Sigmoid colon (tissue), 7 donors: Measurements from ENCODE around the gene PLGRKT. TPM values are rescaled to one million over a fixed set of nuclear protein-coding genes. Genes with fewer than 3 reads are reported as not detected.

ENCODE experiments used
- DNase-seq: peaks from one replicate; pipeline ENCODE4 v3.0.0-alpha.2; 2019
- H3K27ac ChIP-seq, 4 donors: fragments of 200-600 bp; sonication (generic); one replicate each; pipeline ENCODE4 v1.5.1; 2016 to 2019; ENCODE audit warnings: mild to moderate bottlenecking in 1 of 4
- H3K27me3 ChIP-seq, 3 donors: fragments of 200-600 bp; sonication (generic); one replicate each; pipeline ENCODE4 v1.5.1; 2019; ENCODE audit warnings: mild to moderate bottlenecking in 1 of 3
- H3K36me3 ChIP-seq, 4 donors: fragments of 200-600 bp; sonication (generic); one replicate each; pipeline ENCODE4 v1.5.1; 2016 to 2019
- H3K4me1 ChIP-seq, 4 donors: fragments of 200-600 bp; sonication (generic); one replicate each; pipeline ENCODE4 v1.5.1; 2017 to 2019
- H3K4me3 ChIP-seq, 4 donors: fragments of 200-600 bp; sonication (generic); one replicate each; pipeline ENCODE4 v1.5.1; 2017 to 2019; ENCODE audit warnings: mild to moderate bottlenecking in 2 of 4, moderate library complexity in 1 of 4
- H3K9me3 ChIP-seq, 4 donors: fragments of 200-600 bp in 3 of 4; sonication (generic) in 3 of 4; one replicate each; pipeline versions ENCODE4 v1.5.1 to v1.6.1; 2013 to 2019
- CTCF ChIP-seq, 4 experiments: fragments of 450-650 bp in 3 of 4; fragments of 200-600 bp in 1 of 4; IDR thresholded peaks; one replicate each; pipeline ENCODE4 v1.5.1; 2016 to 2019; ENCODE audit warnings: antibody characterized with exemption in 4 of 4, mild to moderate bottlenecking in 3 of 4, moderate library complexity in 2 of 4
- EP300 ChIP-seq, 4 donors: sonication (generic); formaldehyde crosslinking; IDR thresholded peaks; one replicate each; pipeline ENCODE4 v1.6.1; 2017; ENCODE audit warnings: antibody characterized with exemption in 4 of 4
- POLR2A ChIP-seq, 2 donors: fragments of 450-650 bp; IDR thresholded peaks; one replicate each; pipeline ENCODE4 v1.6.1; 2016; ENCODE audit warnings: antibody characterized with exemption in 2 of 2, mild to moderate bottlenecking in 2 of 2, moderate library complexity in 2 of 2
- POLR2AphosphoS5 ChIP-seq, 4 donors: sonication (generic); formaldehyde crosslinking; IDR thresholded peaks; one replicate each; pipeline ENCODE4 v1.6.1; 2017; ENCODE audit warnings: antibody characterized with exemption in 4 of 4
- WGBS, 2 donors: extraction: QIAGEN DNeasy Blood & Tissue Kit; methylation state at CpG; one replicate each; pipeline ENCODE4 v1.1.7; 2013; 5-methylcytosine and 5-hydroxymethylcytosine counted together
- intact Hi-C: fragments of 100-400 bp; cut with DNase I; formaldehyde crosslinking; loops from one replicate; pipeline ENCODE4 v1.15.1; 2023
- polyA plus RNA-seq, 3 donors: library from polyadenylated mRNA; stranded (reverse); fragments of 200-250 nt; gene quantifications; one replicate each; pipeline ENCODE4 v1.2.3, GENCODE V29; 2013
- total RNA-seq, 4 donors: library from RNA; depleted of rRNA; stranded (reverse); fragments of >200 nt; gene quantifications; one replicate each; pipeline ENCODE4 v1.1.0, GENCODE V29; 2016
- donor health status: healthy with polysubstance abuse.
- donor health status: Bipolar disorder and iron deficiency.
- donor health status: healthy.

PLGRKT gene
- total and polyA plus RNA-seq, 7 donors: 14.1 to 94.6 (median 25.0) TPM

GRCh38 chr9:5443850-5444249 lies 6.1 kb upstream of the PLGRKT start:
- Histone ChIP-seq H3K9me3 (no peaks in the 10 kb centered on the region), H3K27me3 (no peaks in the 10 kb centered on the region), H3K4me1 (no peaks in the 10 kb centered on the region), H3K36me3 (no peaks in the 10 kb centered on the region), H3K27ac (no peak overlapping the region), H3K4me3 (no peak overlapping the region)
- intact Hi-C loops: no loop called here
- 79 to 85% methylated on average over 2 of the region's 2 CpGs for whole genome bisulfite sequencing, 2 donors
- DNase-seq: no peak
- no peak for TF ChIP-seq EP300 (IDR thresholded peaks at IDR 0.05)

GRCh38 chr9:5442400-5443011 lies 4.8 kb upstream of the PLGRKT start:
- WGBS, 2 donors: 42 to 48% methylated on average over 2 of the region's 2 CpGs
- H3K27ac ChIP-seq: no peak overlapping the region
- H3K36me3 ChIP-seq: no peaks in the 10 kb centered on the region
- H3K27me3 ChIP-seq: no peaks in the 10 kb centered on the region
- H3K9me3 ChIP-seq: no peaks in the 10 kb centered on the region
- intact Hi-C loops: no loop called here
- H3K4me3 ChIP-seq: no peak overlapping the region
- no peak for DNase-seq
- TF ChIP-seq CTCF (IDR thresholded peaks at IDR 0.05) (peak in 3 of 4 experiments; percentile 9 to 46 (median 16)), POLR2A (IDR thresholded peaks at IDR 0.05) (no peak)
- peaks cover 0 to 8% (median 8%) of the 10 kb centered on the region in 4 donors for H3K4me1 ChIP-seq

GRCh38 chr9:5441043-5441442 lies 3.3 kb upstream of the PLGRKT start:
- peaks cover 0 to under 1% (median 0%) of the 10 kb centered on the region in 4 donors for H3K36me3 ChIP-seq
- TF ChIP-seq POLR2A (IDR thresholded peaks at IDR 0.05): no peak
- no peak for TF ChIP-seq POLR2AphosphoS5 (IDR thresholded peaks at IDR 0.05)
- no peak for TF ChIP-seq CTCF (IDR thresholded peaks at IDR 0.05)
- TF ChIP-seq EP300 (IDR thresholded peaks at IDR 0.05): no peak
- H3K9me3 ChIP-seq: no peaks in the 10 kb centered on the region
- peaks cover 0 to 16% (median 15%) of the 10 kb centered on the region in 4 donors for H3K4me1 ChIP-seq
- H3K27me3 ChIP-seq: no peaks in the 10 kb centered on the region
- WGBS, 2 donors: 91% methylated on average over 2 of the region's 2 CpGs
- no peak overlapping the region for H3K27ac ChIP-seq
- no peak for DNase-seq
- no peak overlapping the region for H3K4me3 ChIP-seq
- intact Hi-C loops: no loop called here

- no peak for DNase-seq
- Histone ChIP-seq H3K4me3 (no peak overlapping the region), H3K27ac (no peak overlapping the region), H3K36me3 (peaks cover 0 to 7% (median 3%) of the 10 kb centered on the region in 4 donors), H3K4me1 (peaks cover 0 to 16% (median 15%) of the 10 kb centered on the region in 4 donors), H3K9me3 (no peaks in the 10 kb centered on the region), H3K27me3 (no peaks in the 10 kb centered on the region)
- TF ChIP-seq CTCF (IDR thresholded peaks at IDR 0.05): no peak
- no peak for TF ChIP-seq POLR2A (IDR thresholded peaks at IDR 0.05)
- TF ChIP-seq POLR2AphosphoS5 (IDR thresholded peaks at IDR 0.05): no peak
- TF ChIP-seq EP300 (IDR thresholded peaks at IDR 0.05): no peak
- 91 to 92% methylated on average over 3 of the region's 3 CpGs for WGBS, 2 donors
- intact Hi-C loops: no loop called here
Measured at GRCh38 chr9:5440426-5440825, 2.7 kb upstream of the PLGRKT start.

GRCh38 chr9:5438301-5439162 lies 807 bp upstream of the PLGRKT start:
- no peaks in the 10 kb centered on the region for H3K27me3 ChIP-seq

More at GRCh38 chr9:5438301-5439162, 807 bp upstream of the PLGRKT start:
- intact Hi-C loops: loop anchor here (5.0 to 10.0 kb wide), 6 partner anchors 451 to 1914 kb away; partner anchors contain the start of genes AK3, JAK2, RCL1 and RFX3
- TF ChIP-seq POLR2AphosphoS5 (IDR thresholded peaks at IDR 0.05): peak in 1 of 4 donors; percentile 6
- TF ChIP-seq POLR2A (IDR thresholded peaks at IDR 0.05): no peak
- no peak for TF ChIP-seq CTCF (IDR thresholded peaks at IDR 0.05)
- no peak for TF ChIP-seq EP300 (IDR thresholded peaks at IDR 0.05)
- Histone ChIP-seq H3K27ac (peak overlapping the region; percentile 84 to 94 (median 92)), H3K9me3 (no peaks in the 10 kb centered on the region), H3K4me1 (peaks cover 0 to 16% (median 15%) of the 10 kb centered on the region in 4 donors), H3K36me3 (peaks cover 0 to 13% (median 3%) of the 10 kb centered on the region in 4 donors), H3K4me3 (peak overlapping the region in 3 of 4 donors; percentile 49 to 71 (median 70))
- DNase-seq: no peak
- WGBS, 2 donors: 54 to 67% methylated on average over 21 of the region's 21 CpGs
